Testis (tissue), 3 donors: Measurements from ENCODE around the gene FGF3. TPM values are rescaled to one million over a fixed set of nuclear protein-coding genes. Genes with fewer than 3 reads are reported as not detected.

Experiments used
- DNase-seq: peaks from one replicate; pipeline ENCODE4 v3.0.0-alpha.2; 2019
- H3K27ac ChIP-seq, 2 donors: fragments of 200-600 bp; sonication (generic); one replicate each; pipeline ENCODE4 v1.5.1; 2019
- H3K27me3 ChIP-seq: fragments of 200-600 bp; sonication (generic); one replicate; pipeline ENCODE4 v1.5.1; 2019
- H3K36me3 ChIP-seq: fragments of 200-600 bp; sonication (generic); one replicate; pipeline ENCODE4 v1.5.1; 2017; ENCODE audit warnings: low read depth; ENCODE audit errors: missing control alignments
- H3K4me1 ChIP-seq: fragments of 200-600 bp; sonication (generic); one replicate; pipeline ENCODE4 v1.5.1; 2019
- H3K4me3 ChIP-seq, 2 donors: fragments of 200-600 bp; sonication (generic); one replicate each; pipeline ENCODE4 v1.5.1; 2017 to 2019
- H3K9me3 ChIP-seq: fragments of 200-600 bp; sonication (generic); one replicate; pipeline ENCODE4 v1.5.1; 2017
- CTCF ChIP-seq, 3 experiments: fragments of 450-650 bp in 2 of 3; fragments of 200-600 bp in 1 of 3; sonication (generic) in 1 of 3; IDR thresholded peaks; one replicate each; pipeline ENCODE4 v1.5.1; 2016 to 2019; ENCODE audit warnings: antibody characterized with exemption in 3 of 3, mild to moderate bottlenecking in 2 of 3, moderate library complexity in 1 of 3
- POLR2A ChIP-seq: fragments of 450-650 bp; IDR thresholded peaks from one replicate; pipeline ENCODE4 v1.6.1; 2017; ENCODE audit warnings: antibody characterized with exemption, mild to moderate bottlenecking, moderate library complexity
- WGBS, 2 donors: methylation state at CpG; one replicate each; pipeline ENCODE4 v1.1.5; 2018; 5-methylcytosine and 5-hydroxymethylcytosine counted together
- intact Hi-C: fragments of 100-400 bp; cut with DNase I; formaldehyde crosslinking; loops from one replicate; pipeline ENCODE4 v1.15.1; 2023; ENCODE audit warnings: low total_unique reads
- polyA plus RNA-seq: library from polyadenylated mRNA; stranded (reverse); fragments of 350-450 nt; fragmentation: Illumina TruSeq; extraction: RNeasy Lipid Tissue Mini Kit (QIAGEN cat#74804); gene quantifications from one replicate; pipeline ENCODE4 v1.2.3, GENCODE V29; 2014; ENCODE audit warnings: low read depth, low replicate concordance; ENCODE audit not compliant: insufficient read depth
- total RNA-seq, 2 donors: library from RNA; depleted of rRNA; stranded (reverse); fragments of >200 nt; gene quantifications; one replicate each; pipeline ENCODE4 v1.2.3, GENCODE V29; 2016

The FGF3 gene
- total and polyA plus RNA-seq, 3 donors from 2014 or later = 0.50 TPM; not detected in 2

DNA sequence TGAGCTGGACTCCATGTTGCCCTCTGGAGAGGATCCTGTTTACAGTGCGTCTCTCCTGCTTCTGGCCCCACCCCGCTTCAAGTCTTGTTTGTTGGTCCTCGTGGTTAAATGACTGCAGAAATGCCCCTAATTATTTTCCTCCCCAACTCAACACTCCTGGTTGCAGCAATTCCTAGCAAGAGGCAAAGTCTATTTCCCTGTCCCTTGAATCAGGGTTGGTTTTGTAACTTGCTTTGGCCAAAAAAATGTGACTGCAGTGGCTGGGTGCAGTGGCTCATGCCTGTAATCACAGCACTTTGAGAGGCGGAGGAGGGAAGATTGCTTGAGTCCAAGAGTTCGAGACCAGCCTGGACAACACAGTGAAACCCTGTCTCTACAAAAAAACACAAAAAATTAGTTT lies 41.0 kb upstream of the FGF3 start:
- TF ChIP-seq CTCF (IDR thresholded peaks at IDR 0.05) (no peak), POLR2A (no peak)
- Histone ChIP-seq H3K27ac (no peak overlapping the region), H3K4me1 (no peaks in the 10 kb centered on the region), H3K27me3 (no peaks in the 10 kb centered on the region), H3K9me3 (no peaks in the 10 kb centered on the region), H3K36me3 (no peaks in the 10 kb centered on the region), H3K4me3 (no peak overlapping the region)
- DNase-seq = no peak
- WGBS, 2 donors = 51 to 55% methylated on average over 5 of the region's 5 CpGs
- intact Hi-C loops = no loop called here

DNA sequence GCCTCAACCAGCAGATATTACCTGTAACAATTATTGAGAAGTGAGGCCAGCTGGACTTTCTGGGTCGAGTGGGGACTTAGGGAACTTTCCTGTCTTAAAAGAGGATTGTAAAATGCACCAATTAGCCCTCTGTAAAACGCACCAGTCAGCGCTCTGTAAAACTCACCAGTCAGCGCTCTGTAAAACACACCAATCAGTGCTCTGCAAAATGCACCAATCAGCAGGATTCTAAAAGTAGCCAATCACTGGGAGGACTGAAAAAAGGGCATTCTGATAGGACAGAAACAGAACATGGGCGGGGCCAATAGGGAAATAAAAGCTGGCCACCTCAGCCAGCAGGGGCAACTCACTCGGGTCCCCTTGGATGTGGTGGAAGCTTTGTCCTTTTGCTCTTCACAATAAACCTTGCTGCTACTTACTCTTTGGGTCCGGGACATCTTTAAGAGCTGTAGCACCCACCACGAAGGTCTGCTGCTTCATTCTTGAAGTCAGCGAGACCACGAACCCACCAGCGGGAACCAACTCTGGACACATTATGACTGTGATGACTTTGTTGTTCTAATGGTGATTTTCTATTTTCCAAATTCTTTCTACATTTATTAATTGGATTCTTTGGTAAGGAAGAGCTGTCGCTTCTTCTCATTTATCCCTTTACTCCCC lies 40.2 kb upstream of the FGF3 start:
- intact Hi-C loops = no loop called here
- Histone ChIP-seq H3K4me1 (no peaks in the 10 kb centered on the region), H3K36me3 (no peaks in the 10 kb centered on the region), H3K27me3 (no peaks in the 10 kb centered on the region), H3K4me3 (peak overlapping the region in 1 of 2 donors; percentile 5), H3K27ac (no peak overlapping the region), H3K9me3 (no peaks in the 10 kb centered on the region)
- WGBS, 2 donors = 59 to 62% methylated on average over 12 of the region's 12 CpGs
- no peak for TF ChIP-seq POLR2A
- no peak for TF ChIP-seq CTCF (IDR thresholded peaks at IDR 0.05)
- DNase-seq = peak; percentile 63

GRCh38 chr11:69855421-69855820 lies 36.2 kb upstream of the FGF3 start:
- H3K36me3 ChIP-seq = no peaks in the 10 kb centered on the region
- no peaks in the 10 kb centered on the region for H3K9me3 ChIP-seq
- H3K27ac ChIP-seq = no peak overlapping the region
- no peaks in the 10 kb centered on the region for H3K27me3 ChIP-seq
- intact Hi-C loops = no loop called here
- TF ChIP-seq POLR2A (no peak), CTCF (IDR thresholded peaks at IDR 0.05) (no peak)
- no peaks in the 10 kb centered on the region for H3K4me1 ChIP-seq
- 92 to 93% methylated on average over 3 of the region's 3 CpGs for WGBS, 2 donors
- no peak overlapping the region for H3K4me3 ChIP-seq
- no peak for DNase-seq

- TF ChIP-seq CTCF (IDR thresholded peaks at IDR 0.05) (no peak), POLR2A (no peak)
- Histone ChIP-seq H3K27me3 (no peaks in the 10 kb centered on the region), H3K4me3 (no peak overlapping the region), H3K36me3 (no peaks in the 10 kb centered on the region), H3K4me1 (no peaks in the 10 kb centered on the region), H3K27ac (no peak overlapping the region), H3K9me3 (no peaks in the 10 kb centered on the region)
- no peak for DNase-seq
- 73 to 88% methylated on average over 2 of the region's 2 CpGs for WGBS, 2 donors
- intact Hi-C loops = no loop called here
Observed at GRCh38 chr11:69854713-69855112, 35.5 kb upstream of the FGF3 start.

- Histone ChIP-seq H3K4me3 (no peak overlapping the region), H3K27me3 (no peaks in the 10 kb centered on the region), H3K36me3 (no peaks in the 10 kb centered on the region), H3K4me1 (no peaks in the 10 kb centered on the region), H3K9me3 (no peaks in the 10 kb centered on the region), H3K27ac (no peak overlapping the region)
- TF ChIP-seq CTCF (IDR thresholded peaks at IDR 0.05) (no peak), POLR2A (no peak)
- WGBS, 2 donors = 64 to 80% methylated on average over 2 of the region's 2 CpGs
- intact Hi-C loops = no loop called here
- DNase-seq = no peak
Observed at GRCh38 chr11:69852056-69852455, 32.8 kb upstream of the FGF3 start.
